CD14-positive monocyte (primary cell): Measurements from ENCODE around the gene IPO11. TPM values are rescaled to one million over a fixed set of nuclear protein-coding genes. Genes with fewer than 3 reads are reported as not detected.
"Not testable (repeated sequence)": the region's sequence is repeated elsewhere in the genome, so short reads cannot be mapped to it uniquely, and the experiment has no call there.

ENCODE experiments used
- DNase-seq, 3 donors: peaks; one replicate each; pipeline ENCODE4 v3.0.0-alpha.2; 2011 to 2022
- H2AFZ ChIP-seq: 2 replicates; pipeline ENCODE4 v1.6.0; 2012; ENCODE audit warnings: mild to moderate bottlenecking, low read depth, low read length, inconsistent platforms; ENCODE audit not compliant: insufficient read depth, poor library complexity, severe bottlenecking
- H3K27ac ChIP-seq, 2 donors: 1 replicate in 1 of 2; 2 replicates in 1 of 2; pipeline ENCODE4 v1.5.1; 2012 to 2013; ENCODE audit warnings: low read length in 2 of 2, control low read depth in 1 of 2, inconsistent platforms in 1 of 2, low read depth in 1 of 2, mild to moderate bottlenecking in 1 of 2
- H3K27me3 ChIP-seq, 2 donors: one replicate each; pipeline versions ENCODE4 v1.6.0 to v1.6.1; 2011 to 2013; ENCODE audit warnings: low read length in 2 of 2; ENCODE audit not compliant: control insufficient read depth in 2 of 2, insufficient read depth in 2 of 2
- H3K36me3 ChIP-seq, 2 donors: replicated peaks in 1 of 2; 1 replicate in 1 of 2; 2 replicates in 1 of 2; pipeline versions ENCODE4 v1.5.1 to v1.6.1; 2012 to 2013; ENCODE audit warnings: low read length in 2 of 2, control low read depth in 1 of 2, inconsistent platforms in 1 of 2, mild to moderate bottlenecking in 1 of 2; ENCODE audit not compliant: insufficient read depth in 2 of 2, control insufficient read depth in 1 of 2
- H3K4me1 ChIP-seq, 2 donors: 1 replicate in 1 of 2; 2 replicates in 1 of 2; pipeline versions ENCODE4 v1.5.1 to v1.6.1; 2012 to 2013; ENCODE audit warnings: low read length in 2 of 2, control low read depth in 1 of 2, inconsistent platforms in 1 of 2, mild to moderate bottlenecking in 1 of 2, moderate library complexity in 1 of 2; ENCODE audit not compliant: insufficient read depth in 2 of 2, control insufficient read depth in 1 of 2
- H3K4me2 ChIP-seq: replicated peaks from 2 replicates; pipeline ENCODE3; 2012; ENCODE audit warnings: low read length, moderate library complexity, mild to moderate bottlenecking; ENCODE audit not compliant: poor library complexity, severe bottlenecking; ENCODE audit errors: extremely low read depth
- H3K4me3 ChIP-seq, 3 experiments: fragments of 200-600 bp in 1 of 3; sonication (generic) in 1 of 3; replicated peaks in 1 of 3; 1 replicate in 2 of 3; 2 replicates in 1 of 3; pipeline ENCODE4 v1.5.1; 2011 to 2013; ENCODE audit warnings: low read length in 3 of 3, mild to moderate bottlenecking in 3 of 3, control low read depth in 2 of 3, low read depth in 2 of 3, inconsistent platforms in 1 of 3, moderate library complexity in 1 of 3
- H3K79me2 ChIP-seq: 2 replicates; pipeline ENCODE4 v1.6.0; 2012; ENCODE audit warnings: mild to moderate bottlenecking, control low read depth, inconsistent platforms, low read length, moderate library complexity; ENCODE audit not compliant: insufficient read depth
- H3K9ac ChIP-seq: 2 replicates; pipeline ENCODE4 v1.6.0; 2017; ENCODE audit warnings: low read length, mild to moderate bottlenecking; ENCODE audit not compliant: insufficient read depth, poor library complexity, severe bottlenecking
- H3K9me3 ChIP-seq, 2 donors: replicated peaks in 1 of 2; 1 replicate in 1 of 2; 2 replicates in 1 of 2; pipeline versions ENCODE4 v1.5.1 to v1.6.1; 2012 to 2013; ENCODE audit warnings: low read length in 2 of 2, control low read depth in 1 of 2; ENCODE audit not compliant: control insufficient read depth in 1 of 2, insufficient read depth in 1 of 2
- H4K20me1 ChIP-seq: 2 replicates; pipeline ENCODE4 v1.6.0; 2012; ENCODE audit warnings: mild to moderate bottlenecking, low read length, control low read depth, moderate library complexity; ENCODE audit not compliant: insufficient read depth
- H3K27ac Mint-ChIP-seq, 7 donors: one replicate each; pipeline ENCODE4 v1.8.0; 2020; ENCODE audit warnings: mild to moderate bottlenecking in 7 of 7, mixed read lengths in 7 of 7, moderate library complexity in 6 of 7, inconsistent platforms in 2 of 7
- H3K27me3 Mint-ChIP-seq, 3 donors: one replicate each; pipeline ENCODE4 v1.8.0; 2021 to 2022; ENCODE audit warnings: low read depth in 3 of 3, mild to moderate bottlenecking in 3 of 3, mixed read lengths in 3 of 3, moderate library complexity in 3 of 3, inconsistent platforms in 1 of 3
- H3K36me3 Mint-ChIP-seq, 2 donors: one replicate each; pipeline ENCODE4 v1.8.0; 2020; ENCODE audit warnings: mixed read lengths in 2 of 2, inconsistent platforms in 1 of 2, mild to moderate bottlenecking in 1 of 2
- H3K4me1 Mint-ChIP-seq: one replicate; pipeline ENCODE4 v1.8.0; 2020; ENCODE audit warnings: mild to moderate bottlenecking, mixed read lengths
- H3K4me3 Mint-ChIP-seq, 2 donors: one replicate each; pipeline ENCODE4 v1.8.0; 2020; ENCODE audit warnings: mild to moderate bottlenecking in 2 of 2, mixed read lengths in 2 of 2, moderate library complexity in 1 of 2
- H3K9me3 Mint-ChIP-seq, 7 donors: one replicate each; pipeline ENCODE4 v1.8.0; 2020 to 2022; ENCODE audit warnings: mixed read lengths in 7 of 7, mild to moderate bottlenecking in 6 of 7, moderate library complexity in 6 of 7, inconsistent platforms in 2 of 7
- CTCF ChIP-seq: fragments of 200-600 bp; IDR thresholded peaks from one replicate; pipeline ENCODE4 v1.8.0; 2022; ENCODE audit warnings: antibody characterized with exemption, mild to moderate bottlenecking
- WGBS: methylation state at CpG from one replicate; pipeline ENCODE4 v1.1.5; 2013; ENCODE audit warnings: missing lambda C conversion rate; ENCODE audit not compliant: insufficient coverage; 5-methylcytosine and 5-hydroxymethylcytosine counted together
- intact Hi-C, 2 donors: fragments of 100-400 bp; cut with micrococcal nuclease; formaldehyde crosslinking; loops; one replicate each; pipeline versions ENCODE4 v1.15.0 to v1.15.1; 2023
- polyA plus RNA-seq, 3 donors: library from polyadenylated mRNA; depleted of rRNA in 1 of 3; unstranded in 2 of 3; stranded (reverse) in 1 of 3; fragments of 300-500 nt in 2 of 3; fragments of >200 nt in 1 of 3; fragmentation: Illumina TruSeq in 2 of 3; gene quantifications; 1 replicate in 2 of 3; 2 replicates in 1 of 3; pipeline ENCODE4 v1.2.3, GENCODE V29; 2012 to 2021

Gene IPO11
- polyA plus RNA-seq, 3 donors = 4.4 to 5.5 (median 5.3) TPM

DNA sequence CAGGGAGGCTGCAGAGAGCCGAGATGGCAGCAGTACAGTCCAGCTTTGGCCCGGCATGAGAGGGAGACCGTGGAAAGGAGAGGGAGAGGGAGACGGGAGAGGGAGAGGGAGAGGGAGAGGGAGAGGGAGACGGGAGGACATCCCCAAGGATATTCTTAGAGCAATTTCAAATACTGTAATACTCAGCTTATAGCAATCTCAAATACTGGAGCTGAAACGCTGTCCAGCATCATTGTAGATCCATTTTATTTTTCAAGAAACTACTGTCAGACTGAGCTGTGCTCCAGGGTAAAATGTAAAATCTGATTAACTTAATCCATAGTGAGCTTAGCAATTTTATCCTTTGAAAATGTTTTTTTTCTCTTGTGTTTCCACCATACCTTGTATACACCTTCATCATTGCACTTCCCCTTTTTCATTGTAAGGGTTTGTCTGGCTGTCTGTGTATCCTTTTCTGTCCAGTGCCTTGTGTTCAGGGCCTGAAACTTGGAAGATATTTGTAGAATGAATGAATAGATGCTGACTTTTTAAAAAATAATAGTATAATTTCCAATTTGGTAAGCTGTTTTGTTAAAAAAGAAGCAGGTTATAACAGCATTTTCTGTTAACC, 102.1 kb downstream of the IPO11 start:
- H3K27ac ChIP-seq = no peak overlapping the region
- H2AFZ ChIP-seq = no peak overlapping the region
- intact Hi-C loops = loop anchor here in 1 of 2 donors (10.0 kb wide), 1 partner anchor 50 kb away; no protein-coding TSS in a partner anchor
- Mint-ChIP-seq H3K27ac (no peak overlapping the region), H3K27me3 (no peaks in the 10 kb centered on the region), H3K9me3 (peaks cover 0 to 2% (median 0%) of the 10 kb centered on the region in 7 donors), H3K36me3 (peaks cover 25 to 41% of the 10 kb centered on the region in 2 donors), H3K4me1 (no peaks in the 10 kb centered on the region), H3K4me3 (no peak overlapping the region)
- no peaks in the 10 kb centered on the region for H3K27me3 ChIP-seq
- H3K79me2 ChIP-seq = no peaks in the 10 kb centered on the region
- no peak overlapping the region for H3K4me3 ChIP-seq
- no peaks in the 10 kb centered on the region for H4K20me1 ChIP-seq
- no peaks in the 10 kb centered on the region for H3K4me1 ChIP-seq
- H3K36me3 ChIP-seq = peaks cover 0 to 19% of the 10 kb centered on the region in 2 donors
- WGBS = no CpG with 5 or more reads among the region's 6 CpGs
- TF ChIP-seq CTCF = no peak
- no peak for DNase-seq
- H3K9me3 ChIP-seq = no peaks in the 10 kb centered on the region
- H3K9ac ChIP-seq = no peak overlapping the region
- no peak overlapping the region for H3K4me2 ChIP-seq

DNA sequence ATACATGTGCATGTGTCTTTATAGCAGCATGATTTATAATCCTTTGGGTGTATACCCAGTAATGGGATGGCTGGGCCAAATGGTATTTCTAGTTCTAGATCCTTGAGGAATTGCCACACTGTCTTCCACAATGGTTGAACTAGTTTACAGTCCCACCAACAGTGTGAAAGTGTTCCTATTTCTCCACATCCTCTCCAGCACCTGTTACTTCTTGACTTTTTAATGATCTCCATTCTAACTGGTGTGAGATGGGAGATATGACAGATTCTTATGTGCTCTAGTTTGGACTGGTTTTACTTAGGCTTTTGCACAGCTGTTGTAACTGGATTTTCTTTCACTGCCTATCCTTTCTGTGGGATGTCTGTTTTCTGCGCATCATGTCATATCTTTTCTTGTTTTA, 108.2 kb downstream of the IPO11 start:
- H3K4me3 ChIP-seq, H3K27ac ChIP-seq, H3K4me2 ChIP-seq, intact Hi-C loops, H3K79me2 ChIP-seq, H3K27me3 ChIP-seq, H3K9me3 ChIP-seq, H3K9ac ChIP-seq, H4K20me1 ChIP-seq, H2AFZ ChIP-seq, H3K4me3 Mint-ChIP-seq, H3K9me3 Mint-ChIP-seq, H3K27ac Mint-ChIP-seq, DNase-seq, H3K27me3 Mint-ChIP-seq: not testable (repeated sequence)
- peaks cover 17% of the 10 kb centered on the region for H3K4me1 Mint-ChIP-seq
- peaks cover 0 to 12% of the 10 kb centered on the region in 2 donors for H3K4me1 ChIP-seq
- no CpG with 5 or more reads among the region's 1 CpG for WGBS
- H3K36me3 Mint-ChIP-seq = peaks cover 16 to 44% of the 10 kb centered on the region in 2 donors
- peaks cover 5 to 23% of the 10 kb centered on the region in 2 donors for H3K36me3 ChIP-seq
